ENCODE data around the gene VSNL1.

The VSNL1 gene

GRCh38 chr2:17543131-17543660 lies 2.7 kb downstream of the VSNL1 start:
- no peak overlapping the region for H3K23ac ChIP-seq (ENCODE audit: low read depth, low read length, poor library complexity)
- peaks cover 0 to 58% (median 6%) of the 10 kb centered on the region in 3 experiments for H3K27me3 ChIP-seq (ENCODE audit: control insufficient read depth in 3 of 3, insufficient read depth in 3 of 3, low read depth in 1 of 3, low read length in 3 of 3)
- no CpG with 5 or more reads among the region's 6 CpGs for WGBS, 2 donors (ENCODE audit: extremely low coverage in 2 of 2, insufficient read length in 2 of 2, insufficient replicate concordance in 1 of 2)
- H2AFZ ChIP-seq (ENCODE audit: low read length), result no peak overlapping the region
- H2BK12ac ChIP-seq (ENCODE audit: low read length), result no peak overlapping the region
- H4K91ac ChIP-seq (ENCODE audit: low read depth, low read length, poor library complexity), result no peak overlapping the region
- H3K9me3 ChIP-seq (replicated peaks in 1 of 2; ENCODE audit: control insufficient read depth in 2 of 2, insufficient read depth in 1 of 2, low read depth in 1 of 2, low read length in 2 of 2), result no peaks in the 10 kb centered on the region
- no peak overlapping the region for H3K27ac ChIP-seq (replicated peaks; ENCODE audit: low read length)
- no peak overlapping the region for H2BK15ac ChIP-seq (ENCODE audit: low read length)
- no peak overlapping the region for H2BK5ac ChIP-seq (ENCODE audit: low read length)
- no peak overlapping the region for H3K4ac ChIP-seq (ENCODE audit: low read length)
- no peaks in the 10 kb centered on the region for H3K36me3 ChIP-seq (replicated peaks in 1 of 2; ENCODE audit: control insufficient read depth in 2 of 2, insufficient read depth in 2 of 2, low read length in 2 of 2)
- no peak overlapping the region for H3K4me3 ChIP-seq (ENCODE audit: low read length in 2 of 2)
- H2BK120ac ChIP-seq (ENCODE audit: low read depth, low read length), result no peak overlapping the region
- no peak overlapping the region for H3K4me2 ChIP-seq (ENCODE audit: insufficient read depth, low read length, poor library complexity, severe bottlenecking)
- DNase-seq (ENCODE audit: low spot score), result no peak
- H2AK5ac ChIP-seq (ENCODE audit: low read depth, low read length), result no peak overlapping the region
- H3K14ac ChIP-seq (ENCODE audit: low read length), result no peak overlapping the region
- H3K79me1 ChIP-seq (ENCODE audit: low read depth, low read length), result no peaks in the 10 kb centered on the region
- H4K8ac ChIP-seq (ENCODE audit: low read depth, low read length), result no peak overlapping the region
- H3K18ac ChIP-seq (ENCODE audit: low read length), result no peak overlapping the region
- H3K9ac ChIP-seq (ENCODE audit: low read depth, low read length, poor library complexity), result no peak overlapping the region
- peaks cover 9 to 10% of the 10 kb centered on the region in 2 donors for H3K4me1 ChIP-seq (ENCODE audit: control insufficient read depth in 2 of 2, insufficient read depth in 1 of 2, low read depth in 1 of 2, low read length in 2 of 2)

DNA sequence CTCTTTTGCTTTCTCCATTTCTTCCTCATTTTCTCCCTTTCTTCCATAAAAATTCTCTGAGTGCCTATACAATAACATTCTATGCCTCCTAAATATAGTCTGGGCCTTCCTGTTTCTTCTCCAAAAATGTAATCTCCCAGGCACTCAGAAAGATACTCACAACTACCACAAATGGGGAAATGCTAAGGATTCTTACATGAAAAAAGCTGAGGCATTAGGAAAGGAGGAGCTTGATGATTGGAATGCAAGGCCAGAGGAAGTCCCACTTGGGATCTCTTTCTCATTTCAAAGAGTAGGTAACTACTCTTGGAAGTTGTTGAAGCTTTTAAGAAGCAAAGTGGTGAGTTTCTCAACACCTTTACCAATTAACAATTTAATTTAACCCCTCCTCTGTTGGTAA lies 3.4 kb downstream of the VSNL1 start:
- Histone ChIP-seq H3K4ac (ENCODE audit: low read length) (no peak overlapping the region), H3K18ac (ENCODE audit: low read length) (no peak overlapping the region), H3K9ac (ENCODE audit: low read depth, low read length, poor library complexity) (no peak overlapping the region), H3K27me3 (ENCODE audit: control insufficient read depth in 3 of 3, insufficient read depth in 3 of 3, low read depth in 1 of 3, low read length in 3 of 3) (peaks cover 0 to 54% (median 2%) of the 10 kb centered on the region in 3 experiments), H3K79me1 (ENCODE audit: low read depth, low read length) (no peaks in the 10 kb centered on the region), H3K27ac (replicated peaks; ENCODE audit: low read length) (no peak overlapping the region), H2BK5ac (ENCODE audit: low read length) (no peak overlapping the region), H3K36me3 (replicated peaks in 1 of 2; ENCODE audit: control insufficient read depth in 2 of 2, insufficient read depth in 2 of 2, low read length in 2 of 2) (no peaks in the 10 kb centered on the region), H2AK5ac (ENCODE audit: low read depth, low read length) (no peak overlapping the region), H3K4me2 (ENCODE audit: insufficient read depth, low read length, poor library complexity, severe bottlenecking) (no peak overlapping the region), H4K91ac (ENCODE audit: low read depth, low read length, poor library complexity) (no peak overlapping the region), H3K14ac (ENCODE audit: low read length) (no peak overlapping the region), H2BK12ac (ENCODE audit: low read length) (no peak overlapping the region), H3K9me3 (replicated peaks in 1 of 2; ENCODE audit: control insufficient read depth in 2 of 2, insufficient read depth in 1 of 2, low read depth in 1 of 2, low read length in 2 of 2) (no peaks in the 10 kb centered on the region), H3K4me3 (ENCODE audit: low read length in 2 of 2) (no peak overlapping the region), H4K8ac (ENCODE audit: low read depth, low read length) (no peak overlapping the region), H2BK120ac (ENCODE audit: low read depth, low read length) (no peak overlapping the region), H3K4me1 (ENCODE audit: control insufficient read depth in 2 of 2, insufficient read depth in 1 of 2, low read depth in 1 of 2, low read length in 2 of 2) (peaks cover 8 to 9% of the 10 kb centered on the region in 2 donors), H3K23ac (ENCODE audit: low read depth, low read length, poor library complexity) (no peak overlapping the region), H2AFZ (ENCODE audit: low read length) (no peak overlapping the region), H2BK15ac (ENCODE audit: low read length) (no peak overlapping the region)
- DNase-seq (ENCODE audit: low spot score), result no peak

GRCh38 chr2:17544256-17544655 lies 3.8 kb downstream of the VSNL1 start:
- Histone ChIP-seq H3K4me2 (ENCODE audit: insufficient read depth, low read length, poor library complexity, severe bottlenecking) (no peak overlapping the region), H3K79me1 (ENCODE audit: low read depth, low read length) (no peaks in the 10 kb centered on the region), H4K91ac (ENCODE audit: low read depth, low read length, poor library complexity) (no peak overlapping the region), H2BK15ac (ENCODE audit: low read length) (no peak overlapping the region), H3K9me3 (replicated peaks in 1 of 2; ENCODE audit: control insufficient read depth in 2 of 2, insufficient read depth in 1 of 2, low read depth in 1 of 2, low read length in 2 of 2) (no peaks in the 10 kb centered on the region), H3K23ac (ENCODE audit: low read depth, low read length, poor library complexity) (no peak overlapping the region), H3K4ac (ENCODE audit: low read length) (no peak overlapping the region), H2BK5ac (ENCODE audit: low read length) (no peak overlapping the region), H4K8ac (ENCODE audit: low read depth, low read length) (no peak overlapping the region), H3K4me1 (ENCODE audit: control insufficient read depth in 2 of 2, insufficient read depth in 1 of 2, low read depth in 1 of 2, low read length in 2 of 2) (peaks cover 8% of the 10 kb centered on the region in 2 donors), H3K9ac (ENCODE audit: low read depth, low read length, poor library complexity) (no peak overlapping the region), H3K18ac (ENCODE audit: low read length) (no peak overlapping the region), H2AK5ac (ENCODE audit: low read depth, low read length) (no peak overlapping the region), H3K27me3 (ENCODE audit: control insufficient read depth in 3 of 3, insufficient read depth in 3 of 3, low read depth in 1 of 3, low read length in 3 of 3) (peaks cover 0 to 51% (median 2%) of the 10 kb centered on the region in 3 experiments), H3K4me3 (ENCODE audit: low read length in 2 of 2) (no peak overlapping the region), H2AFZ (ENCODE audit: low read length) (no peak overlapping the region), H3K14ac (ENCODE audit: low read length) (no peak overlapping the region), H2BK12ac (ENCODE audit: low read length) (no peak overlapping the region), H3K36me3 (replicated peaks in 1 of 2; ENCODE audit: control insufficient read depth in 2 of 2, insufficient read depth in 2 of 2, low read length in 2 of 2) (no peaks in the 10 kb centered on the region), H3K27ac (replicated peaks; ENCODE audit: low read length) (no peak overlapping the region), H2BK120ac (ENCODE audit: low read depth, low read length) (no peak overlapping the region)
- DNase-seq (ENCODE audit: low spot score), result no peak
- no CpG with 5 or more reads among the region's 3 CpGs for WGBS, 2 donors (ENCODE audit: extremely low coverage in 2 of 2, insufficient read length in 2 of 2, insufficient replicate concordance in 1 of 2)

DNA sequence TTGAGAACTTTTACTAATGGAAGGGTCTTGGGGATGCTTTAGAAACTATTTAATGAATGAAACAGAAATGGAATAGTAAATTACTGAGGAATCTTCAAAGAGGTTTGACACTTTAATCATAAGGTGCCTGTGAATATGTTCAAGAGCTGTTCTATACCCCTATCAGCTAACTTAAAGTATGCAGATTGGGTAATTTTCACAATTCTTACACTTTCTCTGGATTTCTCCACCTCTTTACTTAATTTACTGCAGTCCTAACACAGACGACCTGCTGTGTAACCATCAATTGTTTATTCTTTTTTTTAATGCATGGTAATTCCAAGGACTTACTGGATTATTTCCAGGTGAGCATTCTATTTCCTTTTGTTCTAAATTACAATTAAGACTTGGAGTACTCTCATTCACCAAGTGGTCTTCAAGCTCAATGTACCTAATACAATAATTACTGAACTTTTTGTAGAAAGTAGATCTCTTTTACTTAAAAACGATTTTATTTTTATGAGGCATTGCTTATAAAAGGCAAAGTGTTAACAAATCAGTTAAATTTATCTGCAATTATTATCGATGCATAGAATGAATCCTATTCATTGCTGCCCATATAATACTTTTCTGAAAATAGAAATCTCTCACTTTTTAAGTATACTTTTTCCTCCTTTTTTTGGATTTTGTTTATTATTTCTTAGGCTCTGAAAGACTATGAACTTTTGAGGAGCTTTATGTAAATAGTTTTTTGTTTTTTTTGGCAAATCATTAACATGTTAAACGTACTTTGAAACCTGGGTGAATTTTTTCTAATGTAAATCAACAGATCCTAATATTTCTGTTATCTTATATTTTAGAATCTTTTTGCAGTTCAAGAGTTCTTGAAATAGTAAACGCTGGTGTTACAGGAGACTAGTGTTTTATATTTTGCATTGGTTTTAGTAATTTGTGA lies 5.5 kb downstream of the VSNL1 start:
- no peak for DNase-seq (ENCODE audit: low spot score)
- H3K79me1 ChIP-seq (ENCODE audit: low read depth, low read length), result no peaks in the 10 kb centered on the region
- no peak overlapping the region for H3K4me3 ChIP-seq (ENCODE audit: low read length in 2 of 2)
- no peak overlapping the region for H2BK5ac ChIP-seq (ENCODE audit: low read length)
- H4K8ac ChIP-seq (ENCODE audit: low read depth, low read length), result no peak overlapping the region
- no peak overlapping the region for H4K91ac ChIP-seq (ENCODE audit: low read depth, low read length, poor library complexity)
- H3K9ac ChIP-seq (ENCODE audit: low read depth, low read length, poor library complexity), result no peak overlapping the region
- H3K4ac ChIP-seq (ENCODE audit: low read length), result no peak overlapping the region
- no peak overlapping the region for H3K4me2 ChIP-seq (ENCODE audit: insufficient read depth, low read length, poor library complexity, severe bottlenecking)
- WGBS, 2 donors (ENCODE audit: extremely low coverage in 2 of 2, insufficient read length in 2 of 2, insufficient replicate concordance in 1 of 2), result no CpG with 5 or more reads among the region's 5 CpGs
- no peaks in the 10 kb centered on the region for H3K36me3 ChIP-seq (replicated peaks in 1 of 2; ENCODE audit: control insufficient read depth in 2 of 2, insufficient read depth in 2 of 2, low read length in 2 of 2)
- H3K27ac ChIP-seq (replicated peaks; ENCODE audit: low read length), result no peak overlapping the region
- no peaks in the 10 kb centered on the region for H3K9me3 ChIP-seq (replicated peaks in 1 of 2; ENCODE audit: control insufficient read depth in 2 of 2, insufficient read depth in 1 of 2, low read depth in 1 of 2, low read length in 2 of 2)
- no peak overlapping the region for H3K14ac ChIP-seq (ENCODE audit: low read length)
- H3K18ac ChIP-seq (ENCODE audit: low read length), result no peak overlapping the region
- H2AFZ ChIP-seq (ENCODE audit: low read length), result no peak overlapping the region
- no peak overlapping the region for H2BK12ac ChIP-seq (ENCODE audit: low read length)
- no peak overlapping the region for H2AK5ac ChIP-seq (ENCODE audit: low read depth, low read length)
- H2BK120ac ChIP-seq (ENCODE audit: low read depth, low read length), result no peak overlapping the region
- H2BK15ac ChIP-seq (ENCODE audit: low read length), result no peak overlapping the region
- H3K4me1 ChIP-seq (ENCODE audit: control insufficient read depth in 2 of 2, insufficient read depth in 1 of 2, low read depth in 1 of 2, low read length in 2 of 2), result peaks cover 5 to 8% of the 10 kb centered on the region in 2 donors
- peaks cover 0 to 43% (median 2%) of the 10 kb centered on the region in 3 experiments for H3K27me3 ChIP-seq (ENCODE audit: control insufficient read depth in 3 of 3, insufficient read depth in 3 of 3, low read depth in 1 of 3, low read length in 3 of 3)
- H3K23ac ChIP-seq (ENCODE audit: low read depth, low read length, poor library complexity), result no peak overlapping the region

All from neuronal stem cell (in vitro differentiated cells).